SK-MEL-5 (cell line): Measurements from ENCODE around the gene PLCB4. TPM values are rescaled to one million over a fixed set of nuclear protein-coding genes. Genes with fewer than 3 reads are reported as not detected.
A peak's percentile ranks its signal among the peaks of the same experiment; 100 is the strongest.

ENCODE experiments used
- DNase-seq: peaks from one replicate; pipeline ENCODE4 v3.0.0-alpha.2; 2016; ENCODE audit warnings: low read depth, low spot score
- in situ Hi-C: cut with HindIII; loops from 2 replicates; pipeline ENCODE4 v1.10.0; 2016; ENCODE audit warnings: low sequenced_read_pairs, high pct_unique_total_duplicates, low pct_unique_long_range_greater_than_20kb
- total RNA-seq: library from RNA; depleted of rRNA; stranded (reverse); fragments of >200 nt; shearing (Covaris generic); gene quantifications from 2 replicates; pipeline ENCODE4 v1.2.3, GENCODE V29; 2014

Gene PLCB4
- total RNA-seq, 1 experiment from 2014 or later: 15.8 TPM

DNA sequence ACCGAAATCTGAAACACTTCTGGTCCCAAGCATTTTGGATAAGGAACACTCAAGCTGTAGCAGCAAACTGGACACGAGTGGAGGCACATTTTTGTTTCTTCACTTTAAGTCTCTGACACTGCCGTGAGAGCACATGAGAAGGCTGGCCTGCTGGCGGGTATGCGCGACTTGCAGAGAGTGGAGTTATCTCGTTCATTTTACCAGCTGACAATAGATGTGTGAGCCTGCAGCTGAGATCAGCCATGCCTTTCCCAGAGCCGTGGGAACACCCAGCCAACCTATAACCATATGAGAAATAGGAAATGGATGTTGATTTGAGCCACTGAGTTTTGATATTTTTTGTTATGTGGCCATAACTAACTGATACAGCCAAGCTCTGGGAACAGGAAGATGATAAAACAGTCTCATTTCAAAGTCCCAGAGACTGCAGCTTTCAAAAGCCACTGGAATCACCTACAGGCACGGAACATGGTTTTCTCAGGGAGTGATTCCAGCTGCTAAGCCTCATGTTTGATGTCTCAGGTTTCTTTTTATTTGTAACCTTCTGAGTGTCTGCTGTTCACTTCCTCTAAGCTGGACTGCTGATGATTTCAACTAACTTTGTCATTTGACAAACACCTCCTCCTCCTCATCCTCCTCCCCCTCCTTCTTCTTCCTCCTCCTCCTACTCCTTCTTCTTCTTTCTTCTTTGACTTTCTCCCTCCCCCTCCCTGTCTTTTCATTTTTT lies 416.9 kb downstream of the PLCB4 start:
- in situ Hi-C loops: no loop called here
- DNase-seq: no peak

DNA sequence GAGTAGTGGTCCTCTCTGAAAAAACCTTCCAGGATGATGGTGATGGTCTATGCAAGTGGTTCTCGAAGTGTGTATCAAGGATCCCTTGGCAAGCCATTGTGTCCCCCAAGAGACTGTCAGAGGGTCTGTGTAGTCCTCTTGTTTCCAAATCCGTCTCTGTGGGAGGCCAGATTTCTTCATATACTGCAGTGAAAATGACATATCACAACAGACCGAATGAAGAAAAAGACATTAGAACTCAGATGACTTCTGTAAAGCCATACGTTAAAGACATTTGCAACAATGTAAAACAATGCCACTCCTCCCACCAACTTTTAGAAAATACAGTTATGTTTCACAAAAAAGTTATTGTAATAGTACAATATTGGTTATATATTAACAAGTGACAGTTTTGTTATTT lies 418.3 kb downstream of the PLCB4 start:
- in situ Hi-C loops: no loop called here
- no peak for DNase-seq

DNA sequence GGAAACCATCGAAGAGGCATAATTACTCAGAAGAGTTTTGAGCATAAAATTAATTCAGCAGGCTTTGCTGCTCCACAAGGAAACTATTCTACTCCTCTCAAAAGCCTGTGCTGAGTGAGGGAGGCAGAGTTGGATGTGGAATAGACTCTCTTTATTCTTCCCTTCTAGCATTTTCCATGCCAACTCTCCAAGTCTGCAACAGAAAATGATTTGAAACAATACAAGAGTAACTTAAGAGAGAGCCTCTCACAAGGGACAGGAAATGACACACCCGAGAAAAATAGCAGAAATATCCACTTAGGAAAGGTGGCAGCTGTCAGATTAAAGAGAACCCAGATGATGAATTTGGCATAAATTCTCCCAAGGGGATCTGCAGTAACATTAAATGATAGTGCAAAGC lies 419.2 kb downstream of the PLCB4 start:
- DNase-seq: no peak
- in situ Hi-C loops: no loop called here

DNA sequence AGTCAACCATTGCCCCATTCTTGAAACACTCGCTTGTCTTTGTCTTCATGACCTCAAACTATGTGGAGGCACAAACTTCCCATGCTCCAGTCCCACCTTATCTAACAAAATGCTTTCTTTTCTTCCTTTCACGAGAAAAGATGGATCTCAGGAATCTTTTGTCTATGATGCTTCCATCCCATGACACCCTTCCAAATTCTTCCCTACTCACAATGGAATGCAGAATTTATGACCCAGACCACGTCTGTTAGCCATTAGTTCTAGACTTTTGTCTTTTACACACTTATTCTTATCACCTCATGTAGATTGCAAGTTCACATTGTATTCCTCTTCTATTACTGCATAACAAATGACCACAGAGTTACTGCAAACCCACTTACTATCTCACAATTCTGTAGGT lies 421.3 kb downstream of the PLCB4 start:
- no peak for DNase-seq
- in situ Hi-C loops: no loop called here

DNA sequence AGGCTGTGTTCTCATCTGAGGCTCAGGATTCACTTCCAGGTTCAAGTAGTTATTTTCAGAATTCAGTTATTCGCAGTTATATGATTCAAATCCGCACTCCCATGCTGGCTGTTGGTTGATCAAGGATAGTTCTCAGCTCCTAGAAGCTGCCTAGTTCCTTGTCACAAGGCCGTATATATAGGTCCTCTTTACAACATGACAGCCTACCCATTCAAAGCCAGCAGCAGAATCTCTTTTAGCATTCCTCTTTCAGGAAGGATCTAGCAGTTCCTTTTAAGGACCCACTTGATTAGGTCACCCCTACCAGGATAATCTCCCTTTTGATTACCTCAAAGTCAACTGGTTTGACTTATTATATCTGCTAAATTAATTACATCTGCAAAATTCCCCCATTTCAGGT lies 421.7 kb downstream of the PLCB4 start:
- DNase-seq: no peak
- in situ Hi-C loops: no loop called here

DNA sequence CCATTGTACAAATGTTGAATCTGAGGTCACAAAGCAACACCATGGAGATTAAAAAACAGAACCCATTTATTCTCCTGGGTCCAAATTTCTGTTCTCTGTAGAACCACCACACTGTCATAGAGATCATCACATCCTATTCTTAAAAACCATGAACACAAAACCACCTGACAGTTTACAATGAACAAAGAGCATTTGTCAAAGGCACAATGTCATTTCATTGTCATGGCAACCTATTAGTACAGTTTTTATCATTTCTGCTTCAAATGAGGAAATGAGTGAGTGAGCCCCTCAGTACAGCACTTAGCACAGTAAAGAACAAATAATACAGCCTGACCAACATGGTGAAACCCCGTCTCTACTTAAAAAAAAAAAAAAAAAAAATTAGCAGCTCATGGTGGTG lies 422.4 kb downstream of the PLCB4 start:
- no peak for DNase-seq
- in situ Hi-C loops: no loop called here

DNA sequence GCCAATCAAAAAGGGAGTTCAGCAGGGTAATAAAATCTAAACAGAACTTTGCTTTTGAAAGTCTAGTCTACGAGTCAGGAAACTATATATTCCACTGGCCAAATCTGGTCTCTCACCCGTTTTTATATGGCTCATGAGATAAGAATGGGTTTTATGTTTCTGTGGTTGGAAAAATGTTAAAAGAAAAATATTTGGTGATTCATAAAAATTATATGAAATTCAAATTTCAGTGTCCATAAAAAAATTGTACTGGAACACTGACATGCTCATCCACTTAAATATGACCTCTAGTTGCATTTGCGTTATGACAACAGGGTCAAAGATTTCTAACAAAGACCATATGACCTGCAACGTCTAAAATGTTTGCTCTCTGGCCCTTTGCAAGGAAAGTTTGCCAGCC lies 423.2 kb downstream of the PLCB4 start:
- no peak for DNase-seq
- in situ Hi-C loops: no loop called here

DNA sequence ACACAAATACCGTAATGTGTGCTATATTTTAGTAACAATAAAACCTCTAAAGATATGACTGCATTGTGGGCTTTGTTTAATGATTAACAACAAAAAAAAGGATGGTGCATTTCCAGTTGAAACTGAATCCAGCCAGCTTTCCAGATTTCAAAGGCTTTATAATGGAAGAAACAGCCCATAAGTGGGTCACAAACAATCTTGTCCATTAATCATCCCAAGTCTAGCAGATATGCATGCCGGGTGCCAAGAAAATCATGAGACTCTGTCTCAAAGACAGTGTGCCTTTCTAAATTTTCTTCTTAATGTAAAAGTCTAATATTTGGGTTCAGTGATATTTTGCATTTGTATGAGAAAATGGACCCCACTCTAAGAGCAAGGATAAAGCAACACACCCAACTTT lies 424.9 kb downstream of the PLCB4 start:
- in situ Hi-C loops: no loop called here
- DNase-seq: no peak

DNA sequence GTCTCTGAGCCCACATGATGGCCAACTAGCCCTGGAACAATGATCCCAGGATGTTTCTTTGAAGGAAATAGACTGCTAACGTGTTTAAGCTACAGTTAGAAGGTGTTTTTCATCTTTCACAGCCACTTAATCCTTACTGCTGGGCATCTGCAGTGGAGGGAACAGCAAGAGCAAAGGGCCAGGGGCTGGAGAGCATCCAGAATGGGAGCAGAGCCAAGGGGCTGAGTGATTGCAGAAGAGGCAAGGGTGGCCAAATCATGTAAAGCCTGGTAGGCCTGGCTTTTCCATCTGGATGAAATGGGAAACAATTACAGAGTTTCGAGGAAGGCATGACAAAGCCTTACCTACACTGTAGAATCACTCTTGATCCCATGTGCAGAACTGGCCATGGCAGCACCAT lies 426.8 kb downstream of the PLCB4 start:
- in situ Hi-C loops: no loop called here

DNA sequence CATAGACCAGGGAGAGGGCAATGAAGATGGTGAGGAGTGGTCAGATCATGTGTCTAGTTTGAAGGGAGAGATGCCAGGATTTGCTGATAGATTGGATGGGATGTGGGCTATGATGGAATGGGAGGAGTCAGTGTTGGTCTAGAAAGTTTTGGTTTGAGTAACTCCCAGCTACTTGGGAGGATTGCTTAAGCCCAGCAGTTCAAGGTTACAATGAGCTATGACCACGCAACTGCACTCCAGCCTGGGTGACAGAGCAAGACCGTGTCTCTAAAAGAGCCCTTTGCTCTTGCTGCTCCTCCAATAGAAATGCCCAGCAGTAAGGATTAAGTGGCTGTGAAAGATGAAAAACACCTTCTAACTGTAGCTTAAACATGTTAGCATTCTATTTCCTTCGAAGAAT lies 427.3 kb downstream of the PLCB4 start:
- no peak for DNase-seq
- in situ Hi-C loops: no loop called here

More for the DNA sequence above, 426.8 kb downstream of the PLCB4 start:
- DNase-seq: no peak

DNA sequence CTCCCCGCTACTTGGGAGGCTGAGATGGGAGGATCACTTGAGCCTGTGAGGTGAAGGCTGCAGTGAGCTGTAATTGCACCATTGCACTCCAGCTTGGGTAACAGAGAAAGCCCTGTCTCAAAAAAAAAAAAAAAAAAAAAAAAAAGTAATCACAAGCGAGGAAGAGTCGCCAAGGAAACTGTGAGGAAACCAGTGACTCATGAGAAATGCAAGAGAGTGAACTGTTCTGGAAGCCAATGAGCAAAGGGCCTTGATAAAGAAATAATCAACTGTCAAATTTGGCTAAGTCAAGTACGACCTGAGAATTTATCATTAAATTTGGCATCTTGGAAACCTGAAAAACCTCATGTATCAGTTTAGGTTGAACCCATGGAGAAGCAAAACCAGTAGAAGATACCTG lies 429.4 kb downstream of the PLCB4 start:
- peak; percentile 11 for DNase-seq
- in situ Hi-C loops: no loop called here

DNA sequence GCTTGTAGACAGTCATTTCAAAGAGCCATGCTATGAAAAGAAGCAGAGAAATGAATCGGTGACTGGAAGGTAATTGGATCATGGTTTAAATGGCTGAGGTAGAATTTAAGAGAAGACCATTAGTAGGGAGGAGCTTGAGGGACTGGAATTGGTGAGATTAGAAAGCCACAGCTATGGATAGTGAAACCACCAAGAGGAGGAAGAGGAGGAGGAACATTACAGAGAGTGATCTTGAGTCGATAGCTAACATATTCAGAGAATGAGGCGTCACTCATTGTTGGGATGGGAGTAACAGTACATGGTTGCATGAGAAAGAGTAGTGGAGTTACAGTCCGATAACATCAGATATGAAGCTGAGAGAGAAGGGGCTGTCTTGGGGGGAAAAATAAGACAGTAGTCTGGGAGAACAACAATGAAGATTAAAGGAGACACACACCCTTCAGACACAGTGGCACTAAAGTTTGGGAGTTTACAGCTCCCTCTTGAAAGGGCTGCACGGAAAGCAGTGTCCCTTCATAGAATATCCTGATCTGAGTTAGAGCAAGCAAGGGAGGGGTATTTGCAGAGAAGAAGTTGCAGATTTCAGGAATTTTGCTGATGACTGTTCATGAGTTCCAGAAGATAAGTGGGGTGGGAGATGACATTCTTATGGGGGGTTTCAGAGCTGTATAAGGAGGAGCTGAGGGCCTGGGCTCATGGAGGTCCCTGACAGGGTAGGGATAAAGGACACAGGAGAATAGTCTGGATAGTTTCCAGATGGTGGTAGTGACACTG lies 430.4 kb downstream of the PLCB4 start:
- no peak for DNase-seq
- in situ Hi-C loops: no loop called here

DNA sequence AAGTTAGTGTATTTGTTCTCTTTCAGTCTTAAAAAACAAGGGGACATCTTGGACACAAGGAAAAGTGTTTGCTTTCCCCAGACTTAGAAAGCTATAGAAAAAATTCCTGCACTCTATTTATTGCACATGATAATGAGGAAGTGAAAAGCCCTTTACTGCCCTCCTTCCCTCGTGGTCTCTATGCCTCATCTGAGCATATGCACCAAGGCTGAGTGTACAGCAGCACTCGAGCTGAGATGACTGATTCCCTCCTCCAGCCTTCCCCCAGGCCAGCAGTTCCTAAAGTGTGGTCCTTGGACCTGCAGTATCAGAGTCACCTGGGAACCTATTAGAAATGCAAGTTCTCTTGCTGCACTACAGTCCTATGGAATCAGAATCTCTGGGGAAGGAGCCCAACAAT lies 431.2 kb downstream of the PLCB4 start:
- DNase-seq: no peak
- in situ Hi-C loops: no loop called here

DNA sequence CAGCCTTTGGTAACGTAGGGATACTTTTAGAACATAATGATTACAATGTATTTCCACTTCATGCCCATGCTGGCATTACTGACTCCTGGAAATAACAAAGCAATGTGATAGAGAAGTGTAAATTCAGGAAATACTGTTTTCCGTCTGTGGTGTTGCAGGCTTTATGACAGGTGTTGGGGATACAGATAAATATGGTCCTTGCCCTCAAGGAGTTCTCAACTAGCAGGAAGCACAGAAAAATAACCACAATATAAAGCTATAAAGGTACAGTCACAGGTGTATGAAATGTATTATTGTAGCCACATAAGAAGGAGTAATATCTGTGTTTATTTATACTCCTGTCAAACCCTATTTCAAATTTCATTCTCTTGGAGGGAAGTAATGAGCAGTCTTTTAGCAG lies 432.6 kb downstream of the PLCB4 start:
- in situ Hi-C loops: no loop called here

DNA sequence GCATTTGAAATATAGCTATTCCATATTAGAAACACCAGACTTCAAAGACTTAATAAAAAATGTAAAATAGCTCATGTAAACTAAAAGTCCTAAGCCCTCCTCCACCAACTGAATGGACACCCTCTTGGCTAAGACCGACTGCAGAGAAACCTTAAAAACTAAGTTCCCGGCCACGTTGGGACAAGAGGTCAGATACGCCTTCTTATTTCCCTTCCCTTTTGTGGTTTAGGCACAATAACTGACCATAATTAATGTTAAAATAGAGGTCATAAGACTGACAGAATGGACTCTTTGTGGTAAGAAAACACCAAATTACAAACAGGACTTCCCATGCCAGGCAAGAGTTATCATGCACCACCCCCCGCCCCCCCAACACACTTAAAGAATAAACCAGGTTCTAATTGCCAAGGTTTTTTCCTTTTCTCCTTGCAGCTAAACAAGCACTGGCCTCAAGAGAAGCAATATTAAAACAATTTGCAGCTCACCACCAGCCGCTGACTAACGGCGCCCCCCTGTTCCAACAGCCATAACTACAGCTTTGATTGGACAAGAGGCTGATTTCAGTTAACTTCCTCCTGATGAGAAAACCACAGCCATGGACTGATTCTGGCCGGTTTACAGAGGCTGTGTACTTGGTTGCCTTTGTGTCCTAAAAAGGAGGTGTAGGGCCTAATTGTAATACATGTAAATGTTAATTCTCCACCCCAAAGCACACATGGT lies 434.8 kb downstream of the PLCB4 start:
- peak; percentile 25 for DNase-seq
- in situ Hi-C loops: no loop called here

More for the DNA sequence above, 432.6 kb downstream of the PLCB4 start:
- DNase-seq: no peak

DNA sequence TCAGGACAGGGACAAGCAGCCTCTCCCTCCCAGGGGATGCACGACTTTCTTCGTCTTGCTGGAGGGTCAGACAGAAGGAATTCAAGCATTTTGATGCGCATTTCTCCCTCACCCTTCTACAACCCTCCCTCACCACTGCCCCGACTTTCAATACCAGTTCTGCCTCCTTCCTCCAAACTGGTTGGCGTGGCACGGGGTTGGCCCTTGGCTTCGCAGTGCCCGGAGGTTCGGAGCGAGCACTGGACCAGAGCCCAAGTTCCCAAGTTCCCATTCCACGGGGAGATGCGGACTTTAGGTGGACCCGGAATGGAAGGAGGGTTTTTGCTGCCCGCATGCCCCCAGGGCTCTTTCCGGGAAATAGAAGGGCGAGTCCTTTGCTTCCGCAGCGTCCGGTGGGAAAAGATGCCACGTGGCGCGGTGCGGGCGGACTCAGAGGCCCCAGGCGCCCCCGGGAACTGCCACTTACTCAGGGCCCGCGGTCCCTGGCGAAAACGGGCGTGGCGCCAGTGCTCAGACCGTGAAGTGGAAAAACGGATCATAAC lies 437.5 kb downstream of the PLCB4 start:
- in situ Hi-C loops: no loop called here
- no peak for DNase-seq

DNA sequence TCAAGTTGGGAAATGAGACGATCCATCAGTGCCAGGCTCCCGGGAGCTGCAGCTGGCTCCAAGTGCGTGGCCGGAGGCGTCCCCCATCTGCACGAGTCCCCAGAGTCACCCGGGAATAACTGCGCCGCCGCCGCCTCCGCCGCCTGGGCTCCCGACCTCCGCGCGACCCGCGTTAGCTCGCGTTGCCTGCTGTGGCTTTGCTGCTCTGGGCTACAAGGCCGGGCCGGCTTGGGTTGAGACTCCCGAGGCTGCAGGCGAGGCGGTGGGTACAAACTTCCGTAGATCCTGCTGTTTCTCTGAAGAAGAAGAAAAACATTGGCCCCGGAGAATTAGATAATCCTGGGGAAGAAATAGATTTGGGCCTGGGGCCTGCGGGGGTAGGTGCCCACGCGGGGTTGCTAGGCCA lies 438.1 kb downstream of the PLCB4 start:
- in situ Hi-C loops: no loop called here
- DNase-seq: no peak

DNA sequence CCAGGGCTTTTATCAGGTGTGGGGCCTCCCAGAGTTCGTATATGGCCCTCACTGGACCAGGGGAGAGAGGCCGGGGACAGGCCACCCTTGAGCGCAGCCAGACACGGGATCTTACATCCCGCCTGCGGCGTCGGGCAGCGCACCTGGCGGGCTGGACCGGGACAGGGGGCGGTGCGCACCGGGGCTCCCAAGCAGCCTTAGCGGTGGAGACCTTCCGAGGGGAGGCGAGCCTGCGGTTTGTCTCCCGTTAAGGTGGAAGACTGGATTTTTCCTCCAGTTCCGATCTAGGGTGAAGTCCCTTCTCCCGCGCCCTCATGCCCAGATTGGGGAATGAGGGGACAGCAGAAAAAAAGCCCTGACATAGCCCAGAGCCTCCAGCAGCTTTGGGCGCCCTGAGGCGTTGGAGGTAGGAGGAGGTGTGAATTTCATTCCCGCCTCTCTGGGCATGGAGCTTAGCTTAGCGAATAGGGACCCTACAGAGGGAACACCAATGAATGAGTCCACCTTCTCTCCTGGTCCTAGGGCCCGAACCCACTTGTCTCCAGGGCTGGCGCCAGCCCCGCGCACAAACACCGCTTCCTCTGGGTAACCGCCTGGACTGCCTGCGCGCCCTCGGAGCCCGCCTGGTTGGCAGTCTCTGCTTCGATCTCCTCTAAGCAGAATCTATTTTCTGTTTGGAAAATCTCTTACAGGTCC lies 438.8 kb downstream of the PLCB4 start:
- in situ Hi-C loops: no loop called here
- DNase-seq: no peak
